Astrocyte (in vitro differentiated cells and primary cell): ENCODE results near the gene PATL2. TPM values are rescaled to one million over a fixed set of nuclear protein-coding genes. Genes with fewer than 3 reads are reported as not detected.
A peak's percentile ranks its signal among the peaks of the same experiment; 100 is the strongest.

Source experiments
- DNase-seq: peaks from one replicate; pipeline ENCODE4 v3.0.0-alpha.2; 2010; ENCODE audit warnings: low read depth
- FAIRE-seq: peaks from 2 replicates; lab custom pipeline; 2011; peaks lifted over from hg19 to GRCh38; lab: Jason Lieb, UNC
- H2AFZ ChIP-seq: 2 replicates; pipeline ENCODE4 v1.6.0; 2012; ENCODE audit warnings: low read depth, low read length, inconsistent platforms
- H3K27ac ChIP-seq: 2 replicates; pipeline ENCODE4 v1.5.1; 2011; ENCODE audit warnings: low read depth, low read length, inconsistent platforms
- H3K27me3 ChIP-seq: 2 replicates; pipeline ENCODE4 v1.6.0; 2011; ENCODE audit warnings: low read length, inconsistent platforms; ENCODE audit not compliant: insufficient read depth
- H3K36me3 ChIP-seq: 2 replicates; pipeline ENCODE4 v1.5.1; 2011; ENCODE audit warnings: low read length, inconsistent platforms; ENCODE audit not compliant: insufficient read depth
- H3K4me1 ChIP-seq: 2 replicates; pipeline ENCODE4 v1.5.1; 2011; ENCODE audit warnings: low read length, inconsistent platforms; ENCODE audit not compliant: insufficient read depth
- H3K4me2 ChIP-seq: 2 replicates; pipeline ENCODE4 v1.6.0; 2012; ENCODE audit warnings: low read length, inconsistent platforms
- H3K4me3 ChIP-seq: 2 replicates; pipeline ENCODE4 v1.5.1; 2011; ENCODE audit warnings: low read depth, mild to moderate bottlenecking, low read length, inconsistent platforms; ENCODE audit not compliant: insufficient read depth
- H3K79me2 ChIP-seq: 2 replicates; pipeline ENCODE4 v1.6.0; 2012; ENCODE audit warnings: mild to moderate bottlenecking, low read length, inconsistent platforms; ENCODE audit not compliant: insufficient read depth
- H3K9ac ChIP-seq: 2 replicates; pipeline ENCODE4 v1.6.0; 2012; ENCODE audit warnings: mild to moderate bottlenecking, low read length, inconsistent platforms
- H3K9me3 ChIP-seq: 2 replicates; pipeline ENCODE4 v1.5.1; 2012; ENCODE audit warnings: low read depth, mild to moderate bottlenecking, low read length, inconsistent platforms; ENCODE audit not compliant: insufficient read depth
- H4K20me1 ChIP-seq: 2 replicates; pipeline ENCODE4 v1.6.0; 2012; ENCODE audit warnings: low read length, inconsistent platforms; ENCODE audit not compliant: insufficient read depth
- H3K27ac Mint-ChIP-seq: one replicate; pipeline ENCODE4 v1.8.0; 2021; ENCODE audit warnings: mild to moderate bottlenecking, mixed read lengths; ENCODE audit not compliant: unreplicated experiment
- H3K27me3 Mint-ChIP-seq: one replicate; pipeline ENCODE4 v1.8.0; 2021; ENCODE audit warnings: low read depth, mixed read lengths; ENCODE audit not compliant: unreplicated experiment
- H3K36me3 Mint-ChIP-seq: one replicate; pipeline ENCODE4 v1.8.0; 2021; ENCODE audit warnings: low read depth, mixed read lengths; ENCODE audit not compliant: unreplicated experiment
- H3K4me1 Mint-ChIP-seq: one replicate; pipeline ENCODE4 v1.8.0; 2021; ENCODE audit warnings: low read depth, mixed read lengths; ENCODE audit not compliant: unreplicated experiment
- H3K4me3 Mint-ChIP-seq: one replicate; pipeline ENCODE4 v1.8.0; 2021; ENCODE audit warnings: mild to moderate bottlenecking, moderate library complexity, mixed read lengths; ENCODE audit not compliant: unreplicated experiment
- H3K9me3 Mint-ChIP-seq: one replicate; pipeline ENCODE4 v1.8.0; 2021; ENCODE audit warnings: mild to moderate bottlenecking, mixed read lengths; ENCODE audit not compliant: unreplicated experiment
- CTCF ChIP-seq: IDR thresholded peaks from 2 replicates; pipeline ENCODE4 v1.5.1; 2011; ENCODE audit warnings: low read depth, mild to moderate bottlenecking, inconsistent platforms, low read length, moderate library complexity; ENCODE audit not compliant: insufficient read depth
- EZH2 ChIP-seq: IDR thresholded peaks from 2 replicates; pipeline ENCODE4 v1.6.1; 2012; ENCODE audit warnings: mild to moderate bottlenecking, low read length, inconsistent platforms; ENCODE audit not compliant: insufficient read depth
- total RNA-seq: library from RNA; stranded (reverse); gene quantifications from 2 replicates; pipeline ENCODE4 v1.2.1, GENCODE V29; 2021

Gene PATL2
- total RNA-seq, 1 donor from 2014 or later: 1.2 TPM

- H3K4me2 ChIP-seq: peak overlapping the region; percentile 89
- H2AFZ ChIP-seq: no peak overlapping the region
Measured at GRCh38 chr15:44713006-44713966, 2.2 kb upstream of the PATL2 start.

GRCh38 chr15:44712346-44713005 is 1.4 kb upstream of the PATL2 start:
- peak overlapping the region; percentile 98 for H3K27ac ChIP-seq
- Mint-ChIP-seq H3K27me3 (no peaks in the 10 kb centered on the region), H3K9me3 (no peaks in the 10 kb centered on the region), H3K4me3 (peak overlapping the region; percentile 96), H3K27ac (peak overlapping the region; percentile 99), H3K36me3 (peaks cover under 1% of the 10 kb centered on the region), H3K4me1 (peaks cover 7% of the 10 kb centered on the region)
- H3K36me3 ChIP-seq: peaks cover 24% of the 10 kb centered on the region
- DNase-seq: peak; percentile 74
- peaks cover 56% of the 10 kb centered on the region for H4K20me1 ChIP-seq
- H3K4me3 ChIP-seq: peak overlapping the region; percentile 93
- no peak for FAIRE-seq
- no peak for TF ChIP-seq CTCF
- TF ChIP-seq EZH2: no peak
- peaks cover 9% of the 10 kb centered on the region for H3K4me1 ChIP-seq
- H3K9me3 ChIP-seq: no peaks in the 10 kb centered on the region
- H3K79me2 ChIP-seq: peaks cover 46% of the 10 kb centered on the region
- peak overlapping the region; percentile 100 for H3K9ac ChIP-seq
- H2AFZ ChIP-seq: no peak overlapping the region
- H3K27me3 ChIP-seq: no peaks in the 10 kb centered on the region
- H3K4me2 ChIP-seq: peak overlapping the region; percentile 89

More at GRCh38 chr15:44713006-44713966, 2.2 kb upstream of the PATL2 start:
- Mint-ChIP-seq H3K27ac (peak overlapping the region; percentile 99), H3K27me3 (no peaks in the 10 kb centered on the region), H3K9me3 (no peaks in the 10 kb centered on the region), H3K4me1 (peaks cover 8% of the 10 kb centered on the region), H3K4me3 (peak overlapping the region; percentile 96), H3K36me3 (peaks cover 4% of the 10 kb centered on the region)
- peaks cover 9% of the 10 kb centered on the region for H3K4me1 ChIP-seq
- H3K27me3 ChIP-seq: no peaks in the 10 kb centered on the region
- H3K36me3 ChIP-seq: peaks cover 31% of the 10 kb centered on the region
- no peak for TF ChIP-seq CTCF
- TF ChIP-seq EZH2: no peak
- FAIRE-seq: no peak
- peak overlapping the region; percentile 100 for H3K9ac ChIP-seq
- no peaks in the 10 kb centered on the region for H3K9me3 ChIP-seq
- H4K20me1 ChIP-seq: peaks cover 59% of the 10 kb centered on the region
- peak overlapping the region; percentile 93 for H3K4me3 ChIP-seq
- no peak overlapping the region for H3K27ac ChIP-seq
- DNase-seq: peak; percentile 11
- peaks cover 46% of the 10 kb centered on the region for H3K79me2 ChIP-seq
